HEK293T (cell line): ENCODE data around the gene OXCT1.

ENCODE experiments used
- CTCF ChIA-PET: fragments of 350-600 bp; formaldehyde crosslinking; extraction: SDS; loops from one replicate; lab custom pipeline; 2021; ENCODE audit warnings: antibody characterized with exemption, inconsistent platforms; lab: Yijun Ruan, JAX
- POLR2A ChIA-PET: fragments of 350-600 bp; formaldehyde crosslinking; extraction: SDS; loops from one replicate; lab custom pipeline; 2020; ENCODE audit warnings: antibody characterized with exemption, inconsistent platforms; lab: Yijun Ruan, JAX
- DNase-seq: peaks from one replicate; pipeline ENCODE4 v3.0.0; 2012; ENCODE audit warnings: mixed read lengths; ENCODE audit errors: extremely low spot score
- ARNT ChIP-seq: fragments of 450-650 bp; IDR thresholded peaks from 2 replicates; pipeline ENCODE4 v1.6.1; 2017; ENCODE audit warnings: mild to moderate bottlenecking
- BHLHE40 ChIP-seq: fragments of 450-650 bp; IDR thresholded peaks from 2 replicates; pipeline ENCODE4 v1.6.1; 2016; ENCODE audit warnings: mild to moderate bottlenecking, moderate library complexity, borderline replicate concordance
- CTBP1 ChIP-seq: fragments of 450-650 bp; IDR thresholded peaks from 2 replicates; pipeline ENCODE4 v1.6.1; 2016; ENCODE audit warnings: borderline replicate concordance
- ELF4 ChIP-seq: fragments of 450-650 bp; IDR thresholded peaks from 2 replicates; pipeline ENCODE4 v1.6.1; 2017; ENCODE audit warnings: antibody characterized with exemption
- FOXA1 ChIP-seq: fragments of 450-650 bp; IDR thresholded peaks from 2 replicates; pipeline ENCODE4 v1.6.1; 2016; ENCODE audit warnings: mild to moderate bottlenecking
- FOXK2 ChIP-seq: fragments of 450-650 bp; IDR thresholded peaks from 2 replicates; pipeline ENCODE4 v1.6.1; 2016; ENCODE audit warnings: mild to moderate bottlenecking
- FOXM1 ChIP-seq: fragments of 450-650 bp; IDR thresholded peaks from 2 replicates; pipeline ENCODE4 v1.6.1; 2017; ENCODE audit warnings: mild to moderate bottlenecking, borderline replicate concordance
- HDGF ChIP-seq: fragments of 450-650 bp; IDR thresholded peaks from 2 replicates; pipeline ENCODE4 v1.6.1; 2017; ENCODE audit warnings: antibody characterized with exemption, borderline replicate concordance
- L3MBTL2 ChIP-seq: fragments of 450-650 bp; conservative IDR thresholded peaks from 2 replicates; pipeline ENCODE4 v1.6.1; 2016; ENCODE audit warnings: mild to moderate bottlenecking
- LEF1 ChIP-seq: fragments of 450-650 bp; IDR thresholded peaks from 2 replicates; pipeline ENCODE4 v1.6.1; 2017; ENCODE audit warnings: mild to moderate bottlenecking, borderline replicate concordance
- NFRKB ChIP-seq: fragments of 450-650 bp; IDR thresholded peaks from 2 replicates; pipeline ENCODE4 v1.6.1; 2016; ENCODE audit warnings: mild to moderate bottlenecking, moderate library complexity
- PKNOX1 ChIP-seq: fragments of 450-650 bp; IDR thresholded peaks from 2 replicates; pipeline ENCODE4 v1.6.1; 2016
- SP1 ChIP-seq: fragments of 450-650 bp; IDR thresholded peaks from 2 replicates; pipeline ENCODE4 v1.6.1; 2017
- SUZ12 ChIP-seq: fragments of 450-650 bp; IDR thresholded peaks from 2 replicates; pipeline ENCODE4 v1.6.1; 2016; ENCODE audit warnings: mild to moderate bottlenecking
- TARDBP ChIP-seq: fragments of 450-650 bp; IDR thresholded peaks from 2 replicates; pipeline ENCODE4 v1.6.1; 2016
- ZNF384 ChIP-seq: fragments of 450-650 bp; IDR thresholded peaks from 2 replicates; pipeline ENCODE4 v1.6.1; 2016

The OXCT1 gene

GRCh38 chr5:41788941-41789368 is 81.3 kb downstream of the OXCT1 start:
- POLR2A ChIA-PET: no interaction called here

GRCh38 chr5:41787265-41787664 is 83.0 kb downstream of the OXCT1 start:
- CTCF ChIA-PET: no interaction called here
- TF ChIP-seq HDGF: no peak
- no peak for TF ChIP-seq FOXA1
- no peak for TF ChIP-seq NFRKB
- no peak for TF ChIP-seq TARDBP
- TF ChIP-seq CTBP1: no peak
- no peak for TF ChIP-seq SP1
- no peak for DNase-seq
- POLR2A ChIA-PET: no interaction called here

More at GRCh38 chr5:41788941-41789368, 81.3 kb downstream of the OXCT1 start:
- TF ChIP-seq FOXA1: no peak
- no peak for TF ChIP-seq FOXM1
- TF ChIP-seq ARNT: no peak
- no peak for TF ChIP-seq LEF1
- no peak for TF ChIP-seq SUZ12
- TF ChIP-seq CTBP1: no peak
- no peak for TF ChIP-seq HDGF
- TF ChIP-seq ZNF384: no peak
- no peak for TF ChIP-seq SP1
- DNase-seq: no peak
- CTCF ChIA-PET: no interaction called here

GRCh38 chr5:41785061-41785460 is 85.2 kb downstream of the OXCT1 start:
- CTCF ChIA-PET: no interaction called here
- POLR2A ChIA-PET: no interaction called here
- DNase-seq: no peak
- TF ChIP-seq NFRKB (no peak), L3MBTL2 (no peak), PKNOX1 (no peak), FOXA1 (no peak), SP1 (no peak), FOXK2 (no peak), BHLHE40 (no peak), LEF1 (no peak), FOXM1 (no peak), SUZ12 (no peak)

- no peak for TF ChIP-seq ELF4
- TF ChIP-seq TARDBP: no peak
- POLR2A ChIA-PET: no interaction called here
- DNase-seq: no peak
- CTCF ChIA-PET: interaction anchor here (0.7 kb wide), 1 partner anchor 13 kb away, joined by 3 read pairs; no protein-coding TSS in a partner anchor
Measured at GRCh38 chr5:41778410-41778809, 91.8 kb downstream of the OXCT1 start.

- ChIA-PET CTCF (interaction anchor here (0.6 kb wide), 1 partner anchor 733 kb away, joined by 3 read pairs; no protein-coding TSS in a partner anchor), POLR2A (no interaction called here)
- DNase-seq: no peak
- TF ChIP-seq SUZ12 (no peak), SP1 (no peak), LEF1 (no peak), PKNOX1 (no peak), CTBP1 (no peak), FOXK2 (no peak), TARDBP (no peak), ARNT (no peak), NFRKB (no peak), HDGF (no peak), ELF4 (no peak), FOXM1 (no peak), L3MBTL2 (no peak), FOXA1 (no peak), BHLHE40 (no peak)
Measured at GRCh38 chr5:41776435-41776834, 93.8 kb downstream of the OXCT1 start.

GRCh38 chr5:41773799-41774198 is 96.4 kb downstream of the OXCT1 start:
- ChIA-PET POLR2A (no interaction called here), CTCF (interaction anchor here (0.6 to 0.8 kb wide), 3 partner anchors 9 to 649 kb away, joined by 3 to 4 read pairs (median 3); no protein-coding TSS in a partner anchor)
- no peak for DNase-seq
- TF ChIP-seq ARNT: no peak
- TF ChIP-seq L3MBTL2: no peak
- no peak for TF ChIP-seq BHLHE40
- no peak for TF ChIP-seq TARDBP
- no peak for TF ChIP-seq FOXM1
- no peak for TF ChIP-seq FOXK2
- TF ChIP-seq ELF4: no peak
- TF ChIP-seq LEF1: no peak

- CTCF ChIA-PET: interaction anchor here (0.6 to 0.7 kb wide), 2 partner anchors 51 to 650 kb away, joined by 3 read pairs; no protein-coding TSS in a partner anchor
- DNase-seq: no peak
- TF ChIP-seq SUZ12 (no peak), ARNT (no peak), LEF1 (no peak), FOXK2 (no peak), NFRKB (no peak), FOXA1 (no peak), BHLHE40 (no peak), L3MBTL2 (no peak), SP1 (no peak), ZNF384 (no peak), HDGF (no peak), FOXM1 (no peak), TARDBP (no peak), CTBP1 (no peak), ELF4 (no peak), PKNOX1 (no peak)
- POLR2A ChIA-PET: no interaction called here
Measured at GRCh38 chr5:41772785-41773442, 97.3 kb downstream of the OXCT1 start.
